ENCODE measurements around the gene VPS26A.

Gene VPS26A

GRCh38 chr10:69123747-69124562, at the start of gene VPS26A:
Gene VPS26A, plus strand, starts transcription at chr10:69124178. Its CDS starts 100 bp downstream, at chr10:69124278.
- Histone ChIP-seq H3K9me3 (ENCODE audit: control insufficient read depth, insufficient read depth, low read length) (no peaks in the 10 kb centered on the region), H3K27me3 (ENCODE audit: control insufficient read depth, insufficient read depth, low read length) (no peaks in the 10 kb centered on the region), H3K9ac (ENCODE audit: low read depth, low read length) (peak within 1 kb of the TSS; percentile 92), H3K4me3 (ENCODE audit: low read depth, low read length) (peak within 1 kb of the TSS; percentile 95), H3K4me1 (ENCODE audit: control insufficient read depth, insufficient read depth, low read length) (peaks cover 2% of the 10 kb centered on the region), H3K36me3 (ENCODE audit: control insufficient read depth, insufficient read depth, low read length) (no peaks in the 10 kb centered on the region)

- no peak overlapping the region for H3K9ac ChIP-seq (ENCODE audit: low read depth, low read length)
Measured at GRCh38 chr10:69074532-69074931, 49.4 kb upstream of the VPS26A start.

GRCh38 chr10:69075431-69075830, 48.5 kb upstream of the VPS26A start:
- H3K36me3 ChIP-seq (ENCODE audit: control insufficient read depth, insufficient read depth, low read length) = no peaks in the 10 kb centered on the region

More at GRCh38 chr10:69074532-69074931, 49.4 kb upstream of the VPS26A start:
- no peaks in the 10 kb centered on the region for H3K9me3 ChIP-seq (ENCODE audit: control insufficient read depth, insufficient read depth, low read length)
- H3K4me3 ChIP-seq (ENCODE audit: low read depth, low read length) = no peak overlapping the region
- H3K36me3 ChIP-seq (ENCODE audit: control insufficient read depth, insufficient read depth, low read length) = no peaks in the 10 kb centered on the region
- H3K4me1 ChIP-seq (ENCODE audit: control insufficient read depth, insufficient read depth, low read length) = no peaks in the 10 kb centered on the region
- no peaks in the 10 kb centered on the region for H3K27me3 ChIP-seq (ENCODE audit: control insufficient read depth, insufficient read depth, low read length)

GRCh38 chr10:69078311-69078710, 45.7 kb upstream of the VPS26A start:
- Histone ChIP-seq H3K9me3 (ENCODE audit: control insufficient read depth, insufficient read depth, low read length) (no peaks in the 10 kb centered on the region), H3K9ac (ENCODE audit: low read depth, low read length) (no peak overlapping the region), H3K27me3 (ENCODE audit: control insufficient read depth, insufficient read depth, low read length) (no peaks in the 10 kb centered on the region)

More at GRCh38 chr10:69075431-69075830, 48.5 kb upstream of the VPS26A start:
- H3K4me3 ChIP-seq (ENCODE audit: low read depth, low read length) = no peak overlapping the region
- no peak overlapping the region for H3K9ac ChIP-seq (ENCODE audit: low read depth, low read length)
- no peaks in the 10 kb centered on the region for H3K9me3 ChIP-seq (ENCODE audit: control insufficient read depth, insufficient read depth, low read length)
- no peaks in the 10 kb centered on the region for H3K4me1 ChIP-seq (ENCODE audit: control insufficient read depth, insufficient read depth, low read length)
- H3K27me3 ChIP-seq (ENCODE audit: control insufficient read depth, insufficient read depth, low read length) = no peaks in the 10 kb centered on the region

GRCh38 chr10:69080226-69080625, 43.8 kb upstream of the VPS26A start:
- Histone ChIP-seq H3K27me3 (ENCODE audit: control insufficient read depth, insufficient read depth, low read length) (no peaks in the 10 kb centered on the region), H3K4me3 (ENCODE audit: low read depth, low read length) (no peak overlapping the region), H3K9ac (ENCODE audit: low read depth, low read length) (no peak overlapping the region), H3K36me3 (ENCODE audit: control insufficient read depth, insufficient read depth, low read length) (no peaks in the 10 kb centered on the region), H3K4me1 (ENCODE audit: control insufficient read depth, insufficient read depth, low read length) (no peaks in the 10 kb centered on the region), H3K9me3 (ENCODE audit: control insufficient read depth, insufficient read depth, low read length) (no peaks in the 10 kb centered on the region)

More at GRCh38 chr10:69078311-69078710, 45.7 kb upstream of the VPS26A start:
- Histone ChIP-seq H3K36me3 (ENCODE audit: control insufficient read depth, insufficient read depth, low read length) (no peaks in the 10 kb centered on the region), H3K4me3 (ENCODE audit: low read depth, low read length) (no peak overlapping the region), H3K4me1 (ENCODE audit: control insufficient read depth, insufficient read depth, low read length) (no peaks in the 10 kb centered on the region)

GRCh38 chr10:69086001-69086509, 37.9 kb upstream of the VPS26A start:
- no peaks in the 10 kb centered on the region for H3K4me1 ChIP-seq (ENCODE audit: control insufficient read depth, insufficient read depth, low read length)
- H3K4me3 ChIP-seq (ENCODE audit: low read depth, low read length) = no peak overlapping the region
- H3K9ac ChIP-seq (ENCODE audit: low read depth, low read length) = no peak overlapping the region
- H3K9me3 ChIP-seq (ENCODE audit: control insufficient read depth, insufficient read depth, low read length) = no peaks in the 10 kb centered on the region
- H3K27me3 ChIP-seq (ENCODE audit: control insufficient read depth, insufficient read depth, low read length) = no peaks in the 10 kb centered on the region
- H3K36me3 ChIP-seq (ENCODE audit: control insufficient read depth, insufficient read depth, low read length) = no peaks in the 10 kb centered on the region

- no peaks in the 10 kb centered on the region for H3K9me3 ChIP-seq (ENCODE audit: control insufficient read depth, insufficient read depth, low read length)
- H3K4me3 ChIP-seq (ENCODE audit: low read depth, low read length) = no peak within 1 kb of the TSS
- no peaks in the 10 kb centered on the region for H3K36me3 ChIP-seq (ENCODE audit: control insufficient read depth, insufficient read depth, low read length)
- no peaks in the 10 kb centered on the region for H3K27me3 ChIP-seq (ENCODE audit: control insufficient read depth, insufficient read depth, low read length)
- H3K4me1 ChIP-seq (ENCODE audit: control insufficient read depth, insufficient read depth, low read length) = no peaks in the 10 kb centered on the region
- H3K9ac ChIP-seq (ENCODE audit: low read depth, low read length) = no peak within 1 kb of the TSS
Measured at GRCh38 chr10:69087590-69088470, 36.1 kb upstream of the VPS26A start, which contains the start of gene SRGN. Gene SRGN, plus strand, starts transcription at chr10:69088103. Its CDS starts 55 bp downstream, at chr10:69088158.

- no peak overlapping the region for H3K9ac ChIP-seq (ENCODE audit: low read depth, low read length)
- H3K4me1 ChIP-seq (ENCODE audit: control insufficient read depth, insufficient read depth, low read length) = no peaks in the 10 kb centered on the region
- no peaks in the 10 kb centered on the region for H3K9me3 ChIP-seq (ENCODE audit: control insufficient read depth, insufficient read depth, low read length)
- H3K36me3 ChIP-seq (ENCODE audit: control insufficient read depth, insufficient read depth, low read length) = no peaks in the 10 kb centered on the region
- no peak overlapping the region for H3K4me3 ChIP-seq (ENCODE audit: low read depth, low read length)
- H3K27me3 ChIP-seq (ENCODE audit: control insufficient read depth, insufficient read depth, low read length) = no peaks in the 10 kb centered on the region
Measured at GRCh38 chr10:69088471-69088769, 35.6 kb upstream of the VPS26A start.

- Histone ChIP-seq H3K27me3 (ENCODE audit: control insufficient read depth, insufficient read depth, low read length) (no peaks in the 10 kb centered on the region), H3K9me3 (ENCODE audit: control insufficient read depth, insufficient read depth, low read length) (no peaks in the 10 kb centered on the region), H3K4me1 (ENCODE audit: control insufficient read depth, insufficient read depth, low read length) (no peaks in the 10 kb centered on the region), H3K9ac (ENCODE audit: low read depth, low read length) (no peak overlapping the region), H3K4me3 (ENCODE audit: low read depth, low read length) (no peak overlapping the region), H3K36me3 (ENCODE audit: control insufficient read depth, insufficient read depth, low read length) (no peaks in the 10 kb centered on the region)
Measured at GRCh38 chr10:69088801-69089501, 35.0 kb upstream of the VPS26A start.

- H3K9me3 ChIP-seq (ENCODE audit: control insufficient read depth, insufficient read depth, low read length) = no peaks in the 10 kb centered on the region
- H3K36me3 ChIP-seq (ENCODE audit: control insufficient read depth, insufficient read depth, low read length) = no peaks in the 10 kb centered on the region
- no peak overlapping the region for H3K9ac ChIP-seq (ENCODE audit: low read depth, low read length)
- no peaks in the 10 kb centered on the region for H3K27me3 ChIP-seq (ENCODE audit: control insufficient read depth, insufficient read depth, low read length)
- H3K4me1 ChIP-seq (ENCODE audit: control insufficient read depth, insufficient read depth, low read length) = no peaks in the 10 kb centered on the region
- H3K4me3 ChIP-seq (ENCODE audit: low read depth, low read length) = no peak overlapping the region
Measured at GRCh38 chr10:69089638-69090599, 34.1 kb upstream of the VPS26A start.
